Stomach (tissue), 4 donors: ENCODE results near the gene KDM1B.

Source experiments
- EP300 ChIP-seq: sonication (generic); formaldehyde crosslinking; IDR thresholded peaks from one replicate; pipeline ENCODE4 v1.6.1; 2017; ENCODE audit warnings: antibody characterized with exemption
- POLR2A ChIP-seq, 4 donors: fragments of 450-650 bp; IDR thresholded peaks; one replicate each; pipeline ENCODE4 v1.6.1; 2016; ENCODE audit warnings: antibody characterized with exemption in 4 of 4, control low read depth in 2 of 4, mild to moderate bottlenecking in 1 of 4, moderate library complexity in 1 of 4
- POLR2AphosphoS5 ChIP-seq, 3 donors: sonication (generic); formaldehyde crosslinking; IDR thresholded peaks; one replicate each; pipeline ENCODE4 v1.6.1; 2016; ENCODE audit warnings: antibody characterized with exemption in 3 of 3
- TF ChIP-seq, protein P1 (sequence below), 7 experiments: fragments of 450-650 bp in 4 of 7; fragments of 200-600 bp in 3 of 7; sonication (generic) in 3 of 7; IDR thresholded peaks; one replicate each; pipeline ENCODE4 v1.5.1; 2016 to 2019; ENCODE audit warnings: antibody characterized with exemption in 7 of 7, control low read depth in 2 of 7, mild to moderate bottlenecking in 1 of 7

DNA sequence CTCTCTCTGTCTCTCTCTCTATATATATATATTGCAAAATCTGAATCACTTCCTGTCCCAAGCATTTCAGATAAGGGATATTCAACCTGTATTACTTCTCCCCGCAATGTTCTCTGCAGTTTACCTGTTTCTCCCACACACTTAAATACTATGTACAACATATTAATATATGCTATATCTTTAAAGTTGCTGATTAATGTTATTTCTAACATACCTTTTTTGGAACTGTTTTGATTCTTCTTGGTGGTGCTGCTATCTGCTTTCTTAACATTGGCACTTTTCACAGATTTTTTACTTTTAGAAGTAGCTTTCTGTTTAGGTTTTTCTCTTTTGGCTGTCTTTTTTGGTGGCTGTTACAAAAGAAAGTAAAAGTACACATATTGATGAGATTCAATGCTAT, 81.9 kb downstream of the KDM1B start:
- TF ChIP-seq, protein P1, sequence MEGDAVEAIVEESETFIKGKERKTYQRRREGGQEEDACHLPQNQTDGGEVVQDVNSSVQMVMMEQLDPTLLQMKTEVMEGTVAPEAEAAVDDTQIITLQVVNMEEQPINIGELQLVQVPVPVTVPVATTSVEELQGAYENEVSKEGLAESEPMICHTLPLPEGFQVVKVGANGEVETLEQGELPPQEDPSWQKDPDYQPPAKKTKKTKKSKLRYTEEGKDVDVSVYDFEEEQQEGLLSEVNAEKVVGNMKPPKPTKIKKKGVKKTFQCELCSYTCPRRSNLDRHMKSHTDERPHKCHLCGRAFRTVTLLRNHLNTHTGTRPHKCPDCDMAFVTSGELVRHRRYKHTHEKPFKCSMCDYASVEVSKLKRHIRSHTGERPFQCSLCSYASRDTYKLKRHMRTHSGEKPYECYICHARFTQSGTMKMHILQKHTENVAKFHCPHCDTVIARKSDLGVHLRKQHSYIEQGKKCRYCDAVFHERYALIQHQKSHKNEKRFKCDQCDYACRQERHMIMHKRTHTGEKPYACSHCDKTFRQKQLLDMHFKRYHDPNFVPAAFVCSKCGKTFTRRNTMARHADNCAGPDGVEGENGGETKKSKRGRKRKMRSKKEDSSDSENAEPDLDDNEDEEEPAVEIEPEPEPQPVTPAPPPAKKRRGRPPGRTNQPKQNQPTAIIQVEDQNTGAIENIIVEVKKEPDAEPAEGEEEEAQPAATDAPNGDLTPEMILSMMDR (IDR thresholded peaks at IDR 0.05) = no peak
- no peak for TF ChIP-seq POLR2A (IDR thresholded peaks at IDR 0.05)
- TF ChIP-seq POLR2AphosphoS5 (IDR thresholded peaks at IDR 0.05) = no peak
- TF ChIP-seq EP300 = no peak
